Left kidney (tissue), 8 donors: ENCODE data around the gene VDAC2. TPM values are rescaled to one million over a fixed set of nuclear protein-coding genes. Genes with fewer than 3 reads are reported as not detected.
"Not testable (repeated sequence)": the region's sequence is repeated elsewhere in the genome, so short reads cannot be mapped to it uniquely, and the experiment has no call there.

Experiments used
- DNase-seq: peaks from one replicate; pipeline ENCODE4 v3.0.0-alpha.2; 2013
- long read RNA-seq, 8 donors: transcript quantifications; one replicate each; lab custom pipeline, GENCODE V29; 2026
- polyA plus RNA-seq: library from polyadenylated mRNA; unstranded; fragments of 120-200 nt; gene quantifications from one replicate; pipeline ENCODE4 v1.2.1, GENCODE V29; 2013; ENCODE audit not compliant: insufficient read length

The VDAC2 gene
- 254 TPM for polyA plus RNA-seq
- long read RNA-seq, donor 1, transcript VDAC2-203 (10 exons, 1,557 nt) = major isoform, 115 of 135 reads
- long read RNA-seq, donor 1, partial matches to known transcripts = 20 of 135 reads
- long read RNA-seq, donor 1, other reads (novel, unspliced or antisense) = 0 of 135 reads
- long read RNA-seq, donor 2, transcript VDAC2-203 (10 exons, 1,557 nt) = major isoform, 97 of 123 reads
- long read RNA-seq, donor 2, partial matches to known transcripts = 22 of 123 reads
- long read RNA-seq, donor 2, other reads (novel, unspliced or antisense) = 0 of 123 reads
- long read RNA-seq, donor 3, transcript VDAC2-203 (10 exons, 1,557 nt) = major isoform, 82 of 121 reads
- long read RNA-seq, donor 3, partial matches to known transcripts = 39 of 121 reads
- long read RNA-seq, donor 3, other reads (novel, unspliced or antisense) = 0 of 121 reads
- long read RNA-seq, donor 4, partial matches to known transcripts = 0 of 4 reads
- long read RNA-seq, donor 4, other reads (novel, unspliced or antisense) = 0 of 4 reads
- long read RNA-seq, donor 5, transcript VDAC2-203 (10 exons, 1,557 nt) = major isoform, 119 of 155 reads
- long read RNA-seq, donor 5, partial matches to known transcripts = 34 of 155 reads
- long read RNA-seq, donor 5, other reads (novel, unspliced or antisense) = 0 of 155 reads
- long read RNA-seq, donor 6, transcript VDAC2-203 (10 exons, 1,557 nt) = major isoform, 98 of 126 reads
- long read RNA-seq, donor 6, partial matches to known transcripts = 27 of 126 reads
- long read RNA-seq, donor 6, other reads (novel, unspliced or antisense) = 0 of 126 reads
- long read RNA-seq, donor 7, transcript VDAC2-203 (10 exons, 1,557 nt) = major isoform, 132 of 189 reads
- long read RNA-seq, donor 7, partial matches to known transcripts = 53 of 189 reads
- long read RNA-seq, donor 7, other reads (novel, unspliced or antisense) = 0 of 189 reads
- long read RNA-seq, donor 8, transcript VDAC2-203 (10 exons, 1,557 nt) = major isoform, 37 of 38 reads
- long read RNA-seq, donor 8, partial matches to known transcripts = 0 of 38 reads
- long read RNA-seq, donor 8, other reads (novel, unspliced or antisense) = 0 of 38 reads

GRCh38 chr10:75210282-75211006, at the start of gene VDAC2:
TSS of gene VDAC2 (plus strand) at chr10:75210796. CDS start at chr10:75211159, 363 bp downstream.
- DNase-seq = peak; percentile 86

DNA sequence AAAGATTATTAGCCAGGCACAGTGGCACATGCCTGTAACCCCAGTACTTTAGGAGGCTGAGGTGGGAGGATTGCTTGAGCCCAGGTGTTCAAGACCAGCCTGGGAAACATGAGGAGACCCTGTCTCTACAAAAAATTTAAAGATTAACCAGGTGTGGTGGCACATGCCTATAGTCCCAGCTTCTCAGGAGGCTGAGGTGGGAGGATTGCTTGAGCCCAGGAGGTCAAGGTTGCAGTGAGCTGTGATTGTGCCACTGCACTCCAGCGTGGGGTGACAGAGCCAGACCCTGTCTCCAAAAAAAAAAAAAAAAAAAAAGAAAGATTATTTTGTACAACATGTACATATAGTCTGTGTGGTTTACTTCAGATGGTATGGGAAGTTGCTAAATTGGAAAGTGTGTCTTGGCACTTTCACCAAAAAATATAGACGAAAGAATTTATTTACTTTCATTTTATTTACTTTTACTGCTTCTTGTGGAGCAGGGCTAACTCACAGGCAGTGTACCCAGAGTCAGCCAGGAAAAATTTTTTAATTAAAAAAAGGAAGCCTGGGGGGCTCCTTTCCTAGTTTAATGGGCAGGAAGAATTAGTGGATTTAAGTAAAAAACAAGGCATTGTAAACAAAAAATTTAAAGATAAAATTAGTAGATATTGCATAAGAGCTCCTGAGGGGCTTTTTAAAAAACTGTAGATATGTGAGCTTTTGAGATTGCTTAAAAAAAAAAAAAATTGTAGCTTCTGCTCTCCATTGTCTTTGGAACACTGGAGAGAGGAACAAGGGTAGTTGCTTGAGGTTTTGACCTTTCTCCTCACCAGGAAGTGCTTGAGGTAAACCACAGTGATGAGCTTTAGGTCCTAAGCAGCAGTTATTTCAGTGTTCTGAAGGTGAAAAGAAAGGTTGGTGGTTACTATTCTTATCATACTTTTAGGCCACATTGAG, 44.6 kb upstream of the VDAC2 start:
- DNase-seq = no peak

DNA sequence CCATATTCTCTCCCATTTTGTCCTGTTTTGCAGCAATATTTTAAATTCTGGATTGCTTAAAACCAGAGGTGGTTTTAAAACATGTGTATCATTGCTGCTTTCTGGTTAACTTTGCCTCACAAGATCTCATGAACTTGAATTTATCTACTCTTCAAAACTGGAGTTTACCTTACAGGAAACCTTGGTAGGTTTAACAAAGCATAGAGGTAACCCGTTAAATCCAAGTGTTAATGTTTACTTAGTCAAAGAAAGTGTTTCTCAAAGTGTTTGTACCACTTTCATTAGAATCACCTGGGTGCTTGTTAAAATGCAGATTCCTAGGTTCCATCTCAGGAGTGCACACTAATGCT, 44.0 kb upstream of the VDAC2 start:
- no peak for DNase-seq

DNA sequence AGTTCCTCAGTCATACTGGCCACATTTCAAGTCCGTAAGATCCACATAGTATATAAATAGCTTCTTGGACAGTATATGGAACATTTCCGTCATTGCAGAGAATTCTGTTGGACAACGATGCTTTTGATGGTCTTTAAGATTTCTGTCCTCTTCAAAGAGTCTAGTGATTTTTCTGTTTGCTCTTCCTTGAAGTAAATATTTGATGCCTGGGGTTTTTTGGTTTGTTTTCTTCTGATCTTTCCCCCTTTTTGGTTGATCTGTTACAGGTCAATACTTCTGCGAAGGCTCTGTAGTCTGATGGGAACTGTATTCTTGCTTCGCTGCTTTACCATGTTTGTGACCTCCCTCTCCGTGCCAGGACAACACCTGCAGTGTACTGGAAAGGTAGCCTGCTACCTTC, 42.3 kb upstream of the VDAC2 start:
- DNase-seq = no peak

DNA sequence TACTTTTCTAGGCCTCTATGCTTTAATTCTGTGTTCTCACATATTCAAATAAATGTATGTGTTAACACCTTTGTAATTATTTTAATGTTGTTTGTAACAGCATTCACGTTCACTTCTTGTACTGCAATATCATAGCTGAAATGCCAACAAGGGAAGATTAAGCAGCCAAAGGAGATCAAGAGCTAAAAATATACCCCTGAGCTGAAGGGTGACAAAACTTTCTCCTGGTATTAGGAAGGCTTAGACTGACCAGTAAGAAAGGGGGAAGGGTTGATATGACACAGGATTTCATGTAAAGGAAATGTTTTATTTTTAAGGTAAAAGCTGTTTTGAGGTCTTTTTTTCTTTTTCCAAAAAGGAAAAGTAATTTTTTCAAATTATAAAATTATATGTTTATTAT, 40.4 kb upstream of the VDAC2 start:
- DNase-seq = no peak

GRCh38 chr10:75175046-75175445, 35.5 kb upstream of the VDAC2 start:
- DNase-seq = no peak

GRCh38 chr10:75176046-75176445, 34.5 kb upstream of the VDAC2 start:
- no peak for DNase-seq

DNA sequence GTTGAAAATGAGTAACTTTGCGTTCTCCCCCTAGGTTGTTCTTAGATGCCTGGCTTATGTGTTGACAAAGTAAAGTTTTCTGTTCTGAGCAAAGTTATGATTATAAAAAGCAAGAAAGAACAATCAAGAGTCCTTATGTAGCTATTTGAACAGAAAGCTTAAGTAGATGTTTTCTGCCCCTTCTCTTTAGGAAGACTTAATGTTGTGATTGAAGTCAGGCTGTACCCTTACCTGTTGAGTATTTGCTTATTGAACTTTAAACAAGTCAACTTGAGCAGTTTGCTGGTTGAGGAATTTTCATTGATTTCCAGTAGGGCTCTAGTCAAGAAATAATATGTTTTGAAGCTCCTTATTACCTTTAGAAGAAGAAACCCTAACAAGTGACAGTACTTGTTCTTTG, 33.9 kb upstream of the VDAC2 start:
- no peak for DNase-seq

DNA sequence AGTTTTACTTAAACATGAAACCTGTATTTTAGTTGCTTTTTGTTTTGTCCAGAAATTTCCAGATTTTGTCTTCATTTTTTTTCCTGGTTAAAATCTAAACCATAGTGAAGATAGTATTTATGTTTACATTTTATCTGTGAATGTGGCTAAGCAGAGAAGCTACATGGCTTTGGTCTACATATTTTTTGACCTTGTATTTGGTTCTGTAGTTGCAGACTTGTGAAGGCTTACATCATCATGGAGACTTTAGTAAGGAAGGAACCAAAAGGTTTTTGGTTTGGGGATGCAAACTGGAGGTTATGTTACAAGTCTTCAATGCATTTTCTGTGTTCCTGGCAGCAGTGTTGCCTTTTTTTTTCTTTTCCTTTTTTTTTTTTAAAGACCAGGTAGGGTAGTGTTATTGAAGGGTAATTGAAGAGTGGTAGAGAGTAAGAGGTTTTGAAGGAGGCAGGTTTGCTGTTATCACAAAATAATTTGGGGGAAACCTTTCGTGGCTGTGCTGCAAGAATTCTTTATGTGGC, 30.9 kb upstream of the VDAC2 start:
- no peak for DNase-seq

DNA sequence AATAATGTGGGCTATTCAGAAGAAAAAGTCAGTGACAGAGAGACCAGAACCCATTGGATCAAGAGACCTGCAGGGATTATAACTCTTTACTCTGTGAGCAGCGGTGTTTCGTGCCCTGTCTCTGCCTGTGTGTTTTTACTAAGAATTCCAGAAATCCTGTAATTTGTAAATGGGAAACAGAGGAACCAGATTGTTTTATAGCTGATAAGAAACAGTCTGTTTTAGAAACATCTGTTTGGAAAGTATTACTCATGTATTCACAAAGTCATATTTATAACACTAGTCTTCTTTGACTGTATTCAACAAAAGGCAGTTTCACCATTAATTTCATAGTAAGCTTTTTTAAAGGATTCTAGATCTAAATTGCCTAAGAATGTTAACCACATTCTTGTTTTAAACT, 30.0 kb upstream of the VDAC2 start:
- DNase-seq = no peak

DNA sequence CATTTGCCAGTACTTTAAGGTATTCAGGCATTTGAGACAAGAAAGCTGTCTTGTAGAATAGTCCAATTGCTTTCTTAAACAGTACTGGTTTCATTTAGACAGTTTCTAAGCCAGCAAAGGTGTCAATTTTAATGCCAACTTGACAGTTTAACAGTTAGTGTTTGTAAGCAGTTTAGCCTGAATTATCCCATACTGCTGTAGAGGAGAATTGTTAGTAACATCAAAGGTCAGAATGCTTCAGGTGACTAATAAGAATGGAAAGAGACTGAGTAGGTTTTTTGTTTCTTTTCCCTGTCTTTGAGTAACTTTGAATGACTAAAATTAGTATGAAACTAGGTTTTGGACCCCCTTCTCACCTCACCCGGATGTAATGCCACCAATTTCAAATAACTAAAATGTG, 29.5 kb upstream of the VDAC2 start:
- no peak for DNase-seq

- DNase-seq = no peak
Measured at GRCh38 chr10:75186310-75186709, 24.3 kb upstream of the VDAC2 start.

GRCh38 chr10:75187961-75188426, 22.6 kb upstream of the VDAC2 start:
- no peak for DNase-seq

DNA sequence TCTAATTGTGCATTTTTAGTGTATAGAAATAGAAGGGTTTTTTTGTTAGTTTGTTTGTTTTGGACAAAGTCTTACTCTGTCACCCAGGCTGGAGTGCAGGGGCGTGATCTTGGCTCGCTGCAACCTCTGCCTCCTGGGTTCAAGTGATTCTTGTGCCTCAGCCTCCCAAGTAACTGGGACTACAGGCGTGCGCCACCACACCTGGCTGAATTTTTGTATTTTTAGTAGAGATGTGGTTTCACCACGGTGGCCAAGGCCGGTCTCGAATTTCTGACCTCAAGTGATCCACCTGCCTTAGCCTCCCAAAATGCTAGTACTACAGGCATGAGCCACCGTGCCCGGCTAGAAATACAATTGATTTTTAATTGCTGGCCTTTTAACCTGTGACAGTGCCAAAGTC, 22.1 kb upstream of the VDAC2 start:
- DNase-seq = not testable (repeated sequence)

DNA sequence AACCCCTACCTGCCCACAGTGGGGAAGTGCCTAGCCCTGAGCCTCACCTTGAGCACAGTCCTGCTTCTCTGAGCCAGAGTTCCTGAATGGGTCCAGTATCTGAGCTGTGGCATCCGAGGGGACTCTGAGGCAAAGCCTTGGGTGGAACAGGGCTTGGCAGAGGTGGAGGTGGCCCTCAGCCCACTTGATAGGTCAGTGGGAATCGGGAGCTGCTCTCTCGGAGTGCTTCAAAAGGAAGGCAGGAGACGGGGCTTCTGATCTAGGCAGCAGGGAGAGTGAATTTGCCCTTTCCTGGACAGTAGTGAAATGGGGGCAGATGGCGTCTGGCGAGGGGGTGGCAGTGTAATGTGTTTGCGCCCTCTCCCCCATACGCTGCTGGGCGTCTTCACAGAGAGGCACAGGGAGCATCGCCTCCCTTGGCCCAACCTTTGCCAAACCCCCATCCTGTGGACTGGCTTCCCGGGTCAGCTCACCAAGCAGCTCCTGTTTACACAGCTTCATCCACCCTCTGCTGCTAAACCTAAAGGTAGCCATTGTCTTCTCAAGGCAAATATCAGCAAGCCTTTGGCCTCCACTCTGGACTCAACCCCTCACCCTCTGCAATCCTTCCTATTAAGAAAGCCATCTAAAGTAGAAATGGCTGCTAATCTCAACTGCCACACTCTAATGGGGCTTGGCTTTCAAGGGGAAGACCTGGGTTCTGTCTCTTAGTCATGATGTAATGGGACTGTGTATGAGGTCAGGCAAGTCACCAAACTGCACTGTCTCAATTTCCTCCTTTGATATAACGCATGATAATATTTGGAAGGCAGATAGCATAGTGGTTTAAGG, 21.1 kb upstream of the VDAC2 start:
- DNase-seq = no peak

DNA sequence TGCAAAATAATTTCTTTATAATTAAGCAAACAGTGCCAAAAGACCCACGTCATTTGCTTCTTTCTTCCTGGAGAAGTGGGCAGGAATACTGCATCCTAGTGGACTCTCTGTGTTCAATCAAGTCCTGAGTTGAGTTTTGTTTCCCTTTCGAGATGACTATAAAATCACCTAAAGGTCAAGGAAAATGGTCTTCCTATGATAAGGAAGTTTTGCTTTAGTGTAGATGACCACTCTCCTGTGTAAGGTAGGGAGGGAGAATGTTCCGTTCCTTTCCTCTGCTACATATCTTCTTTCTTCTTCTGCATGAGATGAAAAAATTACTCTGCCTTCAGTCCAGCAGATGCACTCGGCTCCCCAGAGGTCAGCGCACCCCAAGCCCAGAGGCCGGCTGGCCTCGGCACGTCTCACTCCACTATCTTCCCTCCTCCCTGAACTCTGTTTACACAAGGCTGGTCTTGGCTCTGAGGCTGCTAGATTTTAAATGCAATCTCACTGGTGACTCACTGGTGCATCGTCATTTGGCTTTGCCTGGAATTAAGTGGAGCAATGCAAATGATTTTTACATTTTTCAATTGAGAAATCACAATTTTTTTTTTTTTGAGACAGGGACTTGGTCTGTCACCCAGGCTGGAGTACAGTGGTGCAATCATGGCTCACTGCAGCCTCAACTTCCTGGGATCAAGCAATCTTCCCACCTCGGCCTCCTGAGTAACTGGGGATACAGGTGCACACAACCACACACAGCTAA, 18.6 kb upstream of the VDAC2 start:
- no peak for DNase-seq

GRCh38 chr10:75194625-75195024, 16.0 kb upstream of the VDAC2 start:
- not testable (repeated sequence) for DNase-seq

DNA sequence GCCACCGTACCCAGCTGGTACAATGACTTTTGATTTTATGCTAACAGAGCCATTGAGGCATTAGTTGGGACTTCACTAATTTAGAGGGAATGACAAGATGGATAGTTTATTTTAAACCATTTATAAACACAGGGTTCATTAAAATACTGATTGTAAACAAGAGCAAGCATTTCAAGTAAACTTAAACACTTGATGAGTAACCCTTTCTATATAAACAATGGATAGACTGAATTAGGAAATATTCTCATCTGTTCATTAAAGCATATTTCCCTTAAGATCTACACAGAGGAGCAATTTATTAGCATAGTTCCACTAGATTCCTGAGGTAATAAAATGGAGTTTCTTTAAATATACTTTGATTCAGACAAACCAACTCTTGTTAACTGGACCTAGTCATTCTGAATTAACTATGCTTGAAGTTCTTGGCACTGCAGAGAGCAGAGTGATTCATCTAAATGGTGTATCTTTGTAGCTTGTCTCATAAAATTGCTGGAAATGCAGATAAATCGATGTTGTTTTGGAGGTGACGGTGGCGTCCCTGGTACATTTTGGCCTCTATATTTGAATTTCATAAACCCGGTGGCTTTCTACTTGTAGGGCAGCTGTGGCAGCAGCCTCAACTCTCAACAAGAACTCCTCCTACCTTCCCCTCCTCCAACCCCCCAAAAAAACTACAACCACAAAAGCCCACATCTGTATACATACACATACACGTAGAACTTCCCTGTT, 15.4 kb upstream of the VDAC2 start:
- no peak for DNase-seq
